SKM-1 treated with dmso at 0.1 percent for 144 hours (cell line): ENCODE data around the gene SAMD14.
"Not testable (repeated sequence)": the region's sequence is repeated elsewhere in the genome, so short reads cannot be mapped to it uniquely, and the experiment has no call there.

Experiments
- DNase-seq: peaks from one replicate; lab custom pipeline; 2025; ENCODE audit not compliant: unreplicated experiment; lab: John Stamatoyannopoulos, UW

SAMD14 gene

DNA sequence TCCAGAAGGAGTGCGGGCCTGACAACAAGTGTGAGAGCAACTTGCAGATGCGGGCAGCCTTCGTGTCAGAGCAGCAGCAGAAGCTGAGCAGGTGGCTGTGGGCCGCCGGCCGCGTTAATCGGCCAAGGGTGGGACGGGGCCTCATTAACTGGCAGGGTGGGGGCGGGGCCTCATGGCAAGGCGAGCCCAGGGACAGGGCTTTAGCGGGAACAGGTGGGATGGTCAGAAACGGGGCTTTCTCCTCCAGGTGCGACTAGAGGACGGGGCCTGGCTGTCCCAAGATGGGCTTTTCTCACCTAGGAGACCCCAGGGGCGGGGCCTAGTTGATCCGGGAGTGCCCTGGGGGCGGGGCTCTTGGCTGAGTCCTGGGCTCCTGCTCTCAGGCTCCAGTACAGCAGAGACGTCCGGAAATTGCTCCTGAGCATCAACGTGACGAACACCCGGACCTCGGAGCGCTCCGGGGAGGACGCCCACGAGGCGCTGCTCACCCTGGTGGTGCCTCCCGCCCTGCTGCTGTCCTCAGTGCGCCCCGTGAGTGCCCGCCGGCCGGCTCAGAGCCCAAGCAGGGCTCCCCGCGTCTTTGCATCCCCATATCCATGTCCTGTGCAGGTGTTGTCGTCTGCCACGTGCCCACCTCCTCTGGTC, 53.2 kb downstream of the SAMD14 start:
- no peak for DNase-seq

DNA sequence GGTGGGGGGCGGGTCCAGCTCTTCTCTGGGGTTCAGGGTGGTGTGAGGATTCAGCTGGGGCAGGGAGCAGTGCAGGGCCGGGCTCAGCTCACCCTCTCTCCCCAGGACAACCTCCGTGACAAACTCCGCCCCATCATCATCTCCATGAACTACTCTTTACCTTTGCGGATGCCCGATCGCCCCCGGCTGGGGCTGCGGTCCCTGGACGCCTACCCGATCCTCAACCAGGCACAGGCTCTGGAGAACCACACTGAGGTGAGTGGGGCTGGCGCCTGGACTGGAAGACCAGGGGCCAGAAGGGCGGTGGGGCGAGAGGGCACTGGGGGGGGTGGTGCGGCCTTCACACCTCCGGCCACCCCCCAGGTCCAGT, 53.8 kb downstream of the SAMD14 start:
- DNase-seq, result no peak

- DNase-seq, result no peak
Measured at GRCh38 chr17:50075446-50076032, 54.4 kb downstream of the SAMD14 start.

- DNase-seq, result no peak
Measured at GRCh38 chr17:50074227-50074626, 55.7 kb downstream of the SAMD14 start.

- DNase-seq, result no peak
Measured at GRCh38 chr17:50072925-50073324, 57.0 kb downstream of the SAMD14 start.

DNA sequence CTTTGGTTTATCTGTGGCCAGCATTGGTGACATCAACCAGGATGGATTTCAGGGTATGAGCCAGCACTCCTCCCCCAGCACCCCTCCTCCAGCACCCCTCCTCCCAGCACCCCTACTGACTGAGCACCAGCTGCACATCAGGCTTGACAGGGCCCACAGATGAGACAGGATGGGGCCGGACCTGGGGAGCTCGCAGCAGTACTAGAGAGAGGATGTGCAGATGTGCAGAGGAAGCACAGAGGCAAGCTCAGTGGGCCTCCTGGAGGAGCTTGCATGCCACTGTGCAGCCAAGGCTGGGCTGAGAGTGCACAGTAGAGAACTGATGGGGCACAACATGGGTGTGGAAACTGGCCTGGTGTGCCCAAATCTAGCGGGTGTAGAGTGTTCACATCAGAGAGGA, 57.8 kb downstream of the SAMD14 start:
- DNase-seq, result no peak

DNA sequence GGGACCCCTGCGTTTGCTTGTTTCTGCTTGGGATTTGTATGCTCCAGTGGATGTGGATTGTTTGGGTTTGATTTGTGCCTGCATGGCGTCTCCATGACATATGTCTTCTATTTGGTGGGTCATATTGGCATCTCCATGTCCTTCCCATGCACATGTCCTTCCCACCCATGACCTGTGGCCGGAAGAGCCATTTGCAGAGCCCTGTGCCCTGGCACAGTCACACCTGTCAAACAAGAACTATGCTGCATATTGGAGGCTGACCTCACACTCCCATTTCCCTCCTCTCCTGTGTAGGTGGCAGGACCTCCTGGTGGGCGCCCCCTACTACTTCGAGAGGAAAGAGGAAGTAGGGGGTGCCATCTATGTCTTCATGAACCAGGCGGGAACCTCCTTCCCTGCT, 58.3 kb downstream of the SAMD14 start:
- DNase-seq, result no peak

- DNase-seq, result no peak
Measured at GRCh38 chr17:50070908-50071680, 58.9 kb downstream of the SAMD14 start.

DNA sequence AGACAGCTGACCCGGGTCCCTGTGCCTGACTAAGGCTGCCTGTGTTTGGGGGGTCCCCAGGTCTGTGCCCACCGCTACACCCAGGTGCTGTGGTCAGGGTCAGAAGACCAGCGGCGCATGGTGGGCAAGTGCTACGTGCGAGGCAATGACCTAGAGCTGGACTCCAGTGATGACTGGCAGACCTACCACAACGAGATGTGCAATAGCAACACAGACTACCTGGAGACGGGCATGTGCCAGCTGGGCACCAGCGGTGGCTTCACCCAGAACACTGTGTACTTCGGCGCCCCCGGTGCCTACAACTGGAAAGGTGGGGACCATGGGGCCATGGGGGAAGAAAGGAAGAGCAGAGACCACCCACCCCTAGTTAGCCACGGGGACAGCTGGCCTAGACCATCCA, 62.0 kb downstream of the SAMD14 start:
- no peak for DNase-seq

GRCh38 chr17:50066995-50067394, 63.0 kb downstream of the SAMD14 start:
- no peak for DNase-seq

DNA sequence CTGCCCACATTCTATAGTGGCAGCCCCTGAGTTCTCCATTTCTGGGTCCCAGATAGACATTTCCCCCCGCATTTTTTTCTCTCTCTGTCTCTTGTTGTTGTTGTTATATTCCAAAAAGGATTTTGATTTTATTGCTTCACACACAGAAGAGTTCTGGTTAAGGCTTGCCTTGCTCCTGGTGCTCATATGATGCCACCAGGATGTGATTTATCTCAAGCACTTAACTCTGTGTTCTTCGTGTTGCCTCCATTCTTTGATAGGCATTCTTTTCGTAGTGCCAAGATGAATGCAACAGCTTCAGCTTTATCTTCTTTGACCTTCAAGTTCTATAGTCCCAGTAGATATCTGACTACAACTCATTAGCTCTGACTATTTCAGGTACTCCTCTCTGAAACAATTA, 64.9 kb downstream of the SAMD14 start:
- DNase-seq, result no peak

GRCh38 chr17:50064253-50065001, 65.5 kb downstream of the SAMD14 start:
- peak; percentile 58 for DNase-seq

- DNase-seq, result no peak
Measured at GRCh38 chr17:50063561-50064252, 66.3 kb downstream of the SAMD14 start.

- no peak for DNase-seq
Measured at GRCh38 chr17:50062293-50063243, 67.4 kb downstream of the SAMD14 start.

DNA sequence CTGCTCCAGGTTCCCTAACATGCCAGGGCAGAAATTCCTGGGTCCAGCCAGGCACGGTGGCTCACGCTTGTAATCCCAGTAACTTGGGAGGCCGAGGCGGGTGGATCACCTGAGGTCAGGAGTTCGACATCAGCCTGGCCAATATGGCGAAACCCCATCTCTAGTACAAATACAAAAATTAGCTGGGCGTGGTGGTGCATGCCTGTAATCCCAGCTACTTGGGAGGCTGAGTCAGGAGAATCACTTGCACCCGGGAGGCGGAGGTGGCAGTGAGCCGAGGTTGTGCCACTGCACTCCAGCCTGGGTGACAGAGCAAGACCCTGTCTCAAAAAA, 68.3 kb downstream of the SAMD14 start:
- DNase-seq, result not testable (repeated sequence)

DNA sequence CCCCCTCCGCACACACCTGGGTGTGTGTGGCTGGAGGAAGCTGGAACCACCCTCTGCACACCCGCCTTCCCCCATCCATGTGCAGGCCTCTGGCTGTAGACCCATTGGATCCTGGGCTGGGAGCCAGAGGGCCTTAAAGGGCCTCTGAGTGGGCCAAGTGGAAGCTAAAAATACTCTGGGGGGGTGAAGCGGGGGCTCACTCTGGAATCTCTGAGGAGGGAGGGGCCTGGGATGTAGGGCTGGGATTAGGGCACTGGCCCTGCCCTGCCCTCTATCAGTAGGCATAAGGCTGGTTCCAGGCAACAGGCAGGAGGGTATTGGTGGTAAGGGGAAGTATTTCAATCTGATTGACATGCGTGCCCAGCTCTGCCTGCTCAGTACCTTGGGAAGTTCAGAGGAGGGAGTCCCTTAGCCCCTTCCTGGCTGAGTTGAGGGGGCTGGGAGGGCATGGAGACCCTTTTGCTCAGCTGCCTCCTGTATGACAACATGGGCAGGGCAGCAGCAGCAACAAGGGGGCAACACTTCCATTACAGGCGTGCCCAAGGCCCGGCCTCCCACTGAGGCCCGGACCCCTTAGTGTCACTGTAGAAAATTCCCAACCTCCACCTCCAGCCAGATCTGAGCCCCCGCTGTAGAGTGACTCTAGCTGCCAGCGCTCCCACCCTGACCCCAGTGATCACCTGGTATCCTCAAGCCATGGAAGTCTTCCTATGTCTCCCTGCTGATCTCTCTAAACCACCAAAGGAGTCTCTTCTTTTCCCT, 68.8 kb downstream of the SAMD14 start:
- DNase-seq, result no peak
